ENCODE results near the gene CPSF4L.

CPSF4L gene

DNA sequence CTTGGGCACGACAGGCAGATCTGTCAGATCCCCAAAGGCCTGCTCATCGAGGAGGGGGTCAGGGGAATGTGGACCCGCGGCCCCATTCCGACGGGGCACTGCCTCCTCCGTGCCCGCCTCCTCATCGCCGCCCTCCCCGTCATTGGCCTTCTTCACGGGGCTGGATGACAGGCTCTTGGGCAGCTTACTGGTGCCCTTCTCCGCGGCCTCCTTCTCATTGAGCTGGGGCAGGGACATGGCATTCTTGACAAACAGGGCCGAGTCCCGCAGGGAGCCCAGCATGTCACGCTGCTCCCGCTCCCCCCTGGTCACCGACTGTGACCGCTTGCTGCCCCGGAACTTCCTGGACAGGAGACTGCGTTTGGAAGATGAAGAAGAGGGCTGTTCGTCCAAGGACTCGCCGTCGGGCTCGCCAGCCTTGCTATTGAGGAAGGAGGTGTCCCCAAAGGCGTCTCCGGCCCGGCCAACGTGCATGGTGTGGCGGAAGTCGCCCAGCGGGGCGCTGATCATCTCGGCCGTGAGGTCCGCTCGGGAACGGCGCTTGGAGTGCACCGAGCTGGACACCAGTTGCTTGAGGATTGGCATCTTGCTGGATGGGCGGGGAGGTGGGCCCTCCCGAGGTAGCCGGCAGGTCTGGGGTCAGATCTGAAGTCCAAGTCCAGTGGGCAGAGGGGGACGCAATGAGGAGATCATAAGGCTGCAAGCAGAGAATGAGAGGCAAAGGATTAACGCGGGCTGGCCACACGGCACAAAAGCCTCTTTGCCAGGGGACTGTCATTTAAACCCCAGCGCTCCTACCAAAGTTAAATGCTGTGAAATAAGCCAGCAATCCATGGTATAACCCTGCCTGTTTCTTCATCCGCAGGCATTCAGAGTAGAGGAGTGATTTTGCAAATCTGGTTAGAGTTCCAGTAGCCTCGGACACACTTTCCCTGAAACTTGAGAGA, 24.5 kb upstream of the CPSF4L start:
- Histone ChIP-seq H2BK120ac (ENCODE audit: low read depth, low read length) (no peak overlapping the region), H3K36me3 (ENCODE audit: control insufficient read depth in 1 of 2, insufficient read depth in 2 of 2, low read depth in 1 of 2, low read length in 2 of 2) (peaks cover 42 to 54% of the 10 kb centered on the region in 2 experiments), H3K9ac (ENCODE audit: low read length) (peak overlapping the region; percentile 24), H3K18ac (ENCODE audit: low read depth in 1 of 2, low read length in 2 of 2) (no peak overlapping the region), H3K4me1 (ENCODE audit: control insufficient read depth, insufficient read depth, low read depth, low read length) (peaks cover 28% of the 10 kb centered on the region), H2BK12ac (ENCODE audit: low read length in 2 of 2) (no peak overlapping the region), H3K79me1 (replicated peaks; ENCODE audit: low read length, poor library complexity, severe bottlenecking) (peaks cover 53% of the 10 kb centered on the region), H3K4me3 (ENCODE audit: insufficient read depth in 1 of 2, low read depth in 1 of 2, low read length in 2 of 2) (no peak overlapping the region), H4K91ac (ENCODE audit: low read length) (peak overlapping the region; percentile 11), H3K4me2 (ENCODE audit: low read length, poor library complexity, severe bottlenecking) (no peak overlapping the region), H2AFZ (ENCODE audit: low read depth, low read length) (no peak overlapping the region), H3K4ac (ENCODE audit: low read depth in 1 of 2, low read length in 2 of 2) (no peak overlapping the region), H3K9me3 (ENCODE audit: control insufficient read depth, low read length) (no peaks in the 10 kb centered on the region), H2BK15ac (ENCODE audit: low read depth, poor library complexity, severe bottlenecking) (no peak overlapping the region), H3K27ac (ENCODE audit: low read length, poor library complexity, severe bottlenecking) (no peak overlapping the region), H4K8ac (ENCODE audit: low read length) (no peak overlapping the region), H3K27me3 (ENCODE audit: control insufficient read depth in 1 of 2, insufficient read depth in 1 of 2, low read length in 2 of 2) (no peaks in the 10 kb centered on the region), H3K23ac (ENCODE audit: low read length in 2 of 2) (no peak overlapping the region), H2AK5ac (ENCODE audit: low read length, severe bottlenecking) (no peak overlapping the region), H3K14ac (ENCODE audit: low read length in 2 of 2) (no peak overlapping the region), H2BK5ac (ENCODE audit: low read depth, low read length, poor library complexity, severe bottlenecking) (no peak overlapping the region)
- no peak for DNase-seq
- 95% methylated on average over 52 of the region's 52 CpGs for WGBS

DNA sequence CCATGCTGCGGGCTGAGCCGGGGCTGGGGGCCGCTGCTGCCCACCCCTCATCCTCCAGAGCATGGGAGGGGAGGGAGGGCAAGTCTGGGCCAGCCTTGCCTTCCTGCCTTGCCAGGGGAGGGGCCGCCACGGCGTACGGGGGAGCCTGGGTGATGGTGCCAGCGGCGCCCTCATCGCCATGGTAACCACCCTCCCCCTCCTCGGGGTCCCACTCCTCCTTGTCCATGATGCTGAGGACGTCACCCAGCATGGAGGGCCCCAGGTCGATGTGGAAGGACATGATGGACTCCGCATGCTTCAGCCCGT, 23.9 kb upstream of the CPSF4L start:
- Histone ChIP-seq H2BK120ac (ENCODE audit: low read depth, low read length) (no peak overlapping the region), H3K4me3 (ENCODE audit: insufficient read depth in 1 of 2, low read depth in 1 of 2, low read length in 2 of 2) (no peak overlapping the region), H2AK5ac (ENCODE audit: low read length, severe bottlenecking) (no peak overlapping the region), H3K79me1 (replicated peaks; ENCODE audit: low read length, poor library complexity, severe bottlenecking) (peaks cover 54% of the 10 kb centered on the region), H2BK5ac (ENCODE audit: low read depth, low read length, poor library complexity, severe bottlenecking) (no peak overlapping the region), H3K18ac (ENCODE audit: low read depth in 1 of 2, low read length in 2 of 2) (no peak overlapping the region), H2BK15ac (ENCODE audit: low read depth, poor library complexity, severe bottlenecking) (no peak overlapping the region), H3K14ac (ENCODE audit: low read length in 2 of 2) (no peak overlapping the region), H3K36me3 (ENCODE audit: control insufficient read depth in 1 of 2, insufficient read depth in 2 of 2, low read depth in 1 of 2, low read length in 2 of 2) (peaks cover 42 to 54% of the 10 kb centered on the region in 2 experiments), H3K9ac (ENCODE audit: low read length) (no peak overlapping the region), H3K4me2 (ENCODE audit: low read length, poor library complexity, severe bottlenecking) (no peak overlapping the region), H3K27ac (ENCODE audit: low read length, poor library complexity, severe bottlenecking) (no peak overlapping the region), H3K9me3 (ENCODE audit: control insufficient read depth, low read length) (no peaks in the 10 kb centered on the region), H3K4me1 (ENCODE audit: control insufficient read depth, insufficient read depth, low read depth, low read length) (peaks cover 22% of the 10 kb centered on the region), H4K8ac (ENCODE audit: low read length) (no peak overlapping the region), H2BK12ac (ENCODE audit: low read length in 2 of 2) (no peak overlapping the region), H3K23ac (ENCODE audit: low read length in 2 of 2) (no peak overlapping the region), H2AFZ (ENCODE audit: low read depth, low read length) (no peak overlapping the region), H3K4ac (ENCODE audit: low read depth in 1 of 2, low read length in 2 of 2) (no peak overlapping the region), H4K91ac (ENCODE audit: low read length) (no peak overlapping the region), H3K27me3 (ENCODE audit: control insufficient read depth in 1 of 2, insufficient read depth in 1 of 2, low read length in 2 of 2) (no peaks in the 10 kb centered on the region)
- 98% methylated on average over 12 of the region's 15 CpGs for WGBS
- no peak for DNase-seq

DNA sequence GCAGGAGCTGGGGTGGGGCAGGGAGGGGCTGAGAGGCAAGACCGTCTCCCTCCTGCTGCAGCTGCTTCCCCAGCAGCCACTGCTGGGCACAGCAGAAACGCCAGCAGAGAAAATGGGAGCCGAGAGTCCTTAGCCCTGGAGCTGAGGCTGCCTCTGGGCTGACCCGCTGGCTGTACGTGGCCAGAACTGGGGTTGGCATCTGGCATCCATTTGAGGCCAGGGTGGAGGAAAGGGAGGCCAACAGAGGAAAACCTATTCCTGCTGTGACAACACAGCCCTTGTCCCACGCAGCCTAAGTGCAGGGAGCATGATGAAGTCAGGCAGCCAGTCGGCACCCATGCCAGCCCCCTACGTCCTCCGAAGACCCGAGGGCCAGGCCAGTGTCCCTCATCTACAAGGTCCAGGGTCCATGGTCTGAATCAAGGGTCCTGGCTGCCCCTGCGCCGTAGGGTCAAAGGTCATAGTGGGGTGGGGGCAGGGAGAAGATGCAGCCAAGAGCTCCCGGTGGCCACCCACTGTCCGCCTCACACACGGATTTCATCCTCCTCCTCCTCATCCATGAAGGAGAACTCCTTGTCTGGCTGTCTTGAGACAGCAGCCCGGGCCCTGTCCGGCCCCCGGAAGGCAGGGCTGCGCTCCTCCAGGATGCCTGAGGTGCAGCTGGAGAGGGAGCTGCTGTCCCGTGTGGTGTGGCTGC, 23.4 kb upstream of the CPSF4L start:
- H2BK12ac ChIP-seq (ENCODE audit: low read length in 2 of 2) = no peak overlapping the region
- peaks cover 58% of the 10 kb centered on the region for H3K79me1 ChIP-seq (replicated peaks; ENCODE audit: low read length, poor library complexity, severe bottlenecking)
- DNase-seq = no peak
- H2AK5ac ChIP-seq (ENCODE audit: low read length, severe bottlenecking) = no peak overlapping the region
- no peak overlapping the region for H4K8ac ChIP-seq (ENCODE audit: low read length)
- no peak overlapping the region for H3K4me2 ChIP-seq (ENCODE audit: low read length, poor library complexity, severe bottlenecking)
- H3K9me3 ChIP-seq (ENCODE audit: control insufficient read depth, low read length) = no peaks in the 10 kb centered on the region
- H3K14ac ChIP-seq (ENCODE audit: low read length in 2 of 2) = no peak overlapping the region
- no peak overlapping the region for H2AFZ ChIP-seq (ENCODE audit: low read depth, low read length)
- no peak overlapping the region for H2BK5ac ChIP-seq (ENCODE audit: low read depth, low read length, poor library complexity, severe bottlenecking)
- no peak overlapping the region for H3K4me3 ChIP-seq (ENCODE audit: insufficient read depth in 1 of 2, low read depth in 1 of 2, low read length in 2 of 2)
- H3K18ac ChIP-seq (ENCODE audit: low read depth in 1 of 2, low read length in 2 of 2) = no peak overlapping the region
- H3K4ac ChIP-seq (ENCODE audit: low read depth in 1 of 2, low read length in 2 of 2) = no peak overlapping the region
- no peak overlapping the region for H3K9ac ChIP-seq (ENCODE audit: low read length)
- H3K27me3 ChIP-seq (ENCODE audit: control insufficient read depth in 1 of 2, insufficient read depth in 1 of 2, low read length in 2 of 2) = no peaks in the 10 kb centered on the region
- H3K23ac ChIP-seq (ENCODE audit: low read length in 2 of 2) = no peak overlapping the region
- H3K4me1 ChIP-seq (ENCODE audit: control insufficient read depth, insufficient read depth, low read depth, low read length) = peaks cover 17% of the 10 kb centered on the region
- H3K36me3 ChIP-seq (ENCODE audit: control insufficient read depth in 1 of 2, insufficient read depth in 2 of 2, low read depth in 1 of 2, low read length in 2 of 2) = peaks cover 47 to 56% of the 10 kb centered on the region in 2 experiments
- no peak overlapping the region for H2BK120ac ChIP-seq (ENCODE audit: low read depth, low read length)
- no peak overlapping the region for H3K27ac ChIP-seq (ENCODE audit: low read length, poor library complexity, severe bottlenecking)
- H4K91ac ChIP-seq (ENCODE audit: low read length) = peak overlapping the region; percentile 34
- no peak overlapping the region for H2BK15ac ChIP-seq (ENCODE audit: low read depth, poor library complexity, severe bottlenecking)
- WGBS = 90% methylated on average over 20 of the region's 20 CpGs

DNA sequence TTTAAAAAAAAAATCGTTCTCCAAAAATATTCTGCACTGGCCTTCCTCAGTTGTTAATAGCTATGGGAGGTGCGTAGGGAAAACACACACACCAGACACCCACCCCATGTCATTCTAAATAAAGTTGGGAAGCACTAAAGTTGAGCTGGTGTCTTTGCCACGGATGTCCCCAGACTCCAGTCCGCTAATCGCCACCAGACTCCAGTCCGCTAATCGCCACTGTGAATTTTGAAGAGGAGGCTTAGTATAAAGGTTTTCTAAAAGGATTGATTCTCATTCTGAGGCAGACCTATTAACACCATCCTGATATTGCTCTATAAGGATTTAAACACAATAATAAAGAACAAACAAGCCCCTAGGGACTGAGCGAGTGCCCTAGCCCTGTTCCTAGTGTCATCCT, 22.7 kb upstream of the CPSF4L start:
- H3K18ac ChIP-seq (ENCODE audit: low read depth in 1 of 2, low read length in 2 of 2) = no peak overlapping the region
- no peak for DNase-seq
- no peak overlapping the region for H3K4me2 ChIP-seq (ENCODE audit: low read length, poor library complexity, severe bottlenecking)
- H4K8ac ChIP-seq (ENCODE audit: low read length) = no peak overlapping the region
- H3K9ac ChIP-seq (ENCODE audit: low read length) = no peak overlapping the region
- H3K27me3 ChIP-seq (ENCODE audit: control insufficient read depth in 1 of 2, insufficient read depth in 1 of 2, low read length in 2 of 2) = no peaks in the 10 kb centered on the region
- H3K79me1 ChIP-seq (replicated peaks; ENCODE audit: low read length, poor library complexity, severe bottlenecking) = peaks cover 60% of the 10 kb centered on the region
- no peak overlapping the region for H3K23ac ChIP-seq (ENCODE audit: low read length in 2 of 2)
- H3K4me1 ChIP-seq (ENCODE audit: control insufficient read depth, insufficient read depth, low read depth, low read length) = peaks cover 15% of the 10 kb centered on the region
- no peak overlapping the region for H3K27ac ChIP-seq (ENCODE audit: low read length, poor library complexity, severe bottlenecking)
- no peak overlapping the region for H3K4ac ChIP-seq (ENCODE audit: low read depth in 1 of 2, low read length in 2 of 2)
- H3K4me3 ChIP-seq (ENCODE audit: insufficient read depth in 1 of 2, low read depth in 1 of 2, low read length in 2 of 2) = no peak overlapping the region
- no peak overlapping the region for H4K91ac ChIP-seq (ENCODE audit: low read length)
- H2BK12ac ChIP-seq (ENCODE audit: low read length in 2 of 2) = no peak overlapping the region
- 93% methylated on average over 2 of the region's 8 CpGs for WGBS
- no peak overlapping the region for H2AFZ ChIP-seq (ENCODE audit: low read depth, low read length)
- H2BK15ac ChIP-seq (ENCODE audit: low read depth, poor library complexity, severe bottlenecking) = no peak overlapping the region
- H2AK5ac ChIP-seq (ENCODE audit: low read length, severe bottlenecking) = no peak overlapping the region
- H2BK5ac ChIP-seq (ENCODE audit: low read depth, low read length, poor library complexity, severe bottlenecking) = no peak overlapping the region
- H3K14ac ChIP-seq (ENCODE audit: low read length in 2 of 2) = no peak overlapping the region
- no peak overlapping the region for H2BK120ac ChIP-seq (ENCODE audit: low read depth, low read length)
- H3K9me3 ChIP-seq (ENCODE audit: control insufficient read depth, low read length) = no peaks in the 10 kb centered on the region
- peaks cover 52 to 62% of the 10 kb centered on the region in 2 experiments for H3K36me3 ChIP-seq (ENCODE audit: control insufficient read depth in 1 of 2, insufficient read depth in 2 of 2, low read depth in 1 of 2, low read length in 2 of 2)

Measured in mesenchymal stem cell (in vitro differentiated cells and primary cell).